H9 (cell line): ENCODE data around the gene RAB33A. TPM values are rescaled to one million over a fixed set of nuclear protein-coding genes. Genes with fewer than 3 reads are reported as not detected.

Experiments used
- DNase-seq: peaks from one replicate; pipeline ENCODE4 v3.0.0-alpha.2; 2017
- H2AFZ ChIP-seq: one replicate; pipeline ENCODE4 v1.6.1; 2013; ENCODE audit warnings: mild to moderate bottlenecking, low read length, control low read depth, moderate library complexity
- H2AK5ac ChIP-seq: 2 replicates; pipeline ENCODE4 v1.6.1; 2013; ENCODE audit warnings: low read length, control low read depth, mixed read lengths; ENCODE audit not compliant: insufficient read length
- H2BK120ac ChIP-seq: one replicate; pipeline ENCODE4 v1.6.1; 2013; ENCODE audit warnings: low read depth, mild to moderate bottlenecking, low read length, control low read depth, inconsistent platforms; ENCODE audit not compliant: poor library complexity, severe bottlenecking
- H2BK12ac ChIP-seq: 2 replicates; pipeline ENCODE4 v1.6.1; 2013; ENCODE audit warnings: low read length, control low read depth, mixed read lengths, low read depth; ENCODE audit not compliant: insufficient read length
- H2BK15ac ChIP-seq: 2 replicates; pipeline ENCODE4 v1.6.1; 2013; ENCODE audit warnings: low read depth, low read length, control low read depth
- H2BK20ac ChIP-seq: one replicate; pipeline ENCODE4 v1.6.1; 2013; ENCODE audit warnings: low read depth, mild to moderate bottlenecking, low read length, control low read depth, inconsistent platforms; ENCODE audit not compliant: poor library complexity, severe bottlenecking
- H2BK5ac ChIP-seq: 2 replicates; pipeline ENCODE4 v1.6.1; 2013; ENCODE audit warnings: low read length, control low read depth, mixed read lengths; ENCODE audit not compliant: insufficient read length
- H3K14ac ChIP-seq: 2 replicates; pipeline ENCODE4 v1.6.1; 2013; ENCODE audit warnings: low read length, control low read depth; ENCODE audit not compliant: insufficient read depth
- H3K18ac ChIP-seq: 2 replicates; pipeline ENCODE4 v1.6.1; 2013; ENCODE audit warnings: low read depth, mild to moderate bottlenecking, mixed read lengths, low read length, control low read depth; ENCODE audit not compliant: insufficient read length
- H3K23ac ChIP-seq: 2 replicates; pipeline ENCODE4 v1.6.1; 2013; ENCODE audit warnings: low read length, control low read depth, mixed read lengths, low read depth; ENCODE audit not compliant: insufficient read length
- H3K23me2 ChIP-seq: 2 replicates; pipeline ENCODE4 v1.6.1; 2013; ENCODE audit warnings: low read depth, mild to moderate bottlenecking, mixed read lengths, low read length, control low read depth; ENCODE audit not compliant: insufficient read length, poor library complexity, severe bottlenecking
- H3K27ac ChIP-seq: 2 replicates; pipeline ENCODE4 v1.5.1; 2013; ENCODE audit warnings: low read length, control low read depth, mixed read lengths, low read depth; ENCODE audit not compliant: insufficient read length
- H3K27me3 ChIP-seq: 2 replicates; pipeline ENCODE4 v1.6.1; 2013; ENCODE audit warnings: low read length, control low read depth, inconsistent platforms; ENCODE audit not compliant: insufficient read depth
- H3K4ac ChIP-seq: 2 replicates; pipeline ENCODE4 v1.6.1; 2013; ENCODE audit warnings: low read depth, mild to moderate bottlenecking, control low read depth, inconsistent platforms, low read length, moderate library complexity
- H3K4me1 ChIP-seq: 2 replicates; pipeline ENCODE4 v1.6.1; 2013; ENCODE audit warnings: low read length, control low read depth, inconsistent platforms; ENCODE audit not compliant: insufficient read depth
- H3K4me2 ChIP-seq: 2 replicates; pipeline ENCODE4 v1.6.1; 2013; ENCODE audit warnings: low read length, control low read depth, mixed read lengths; ENCODE audit not compliant: insufficient read length, insufficient read depth
- H3K56ac ChIP-seq: 2 replicates; pipeline ENCODE4 v1.6.1; 2013; ENCODE audit warnings: low read depth, mild to moderate bottlenecking, mixed read lengths, low read length, control low read depth; ENCODE audit not compliant: insufficient read length
- H3K79me1 ChIP-seq: 2 replicates; pipeline ENCODE4 v1.6.1; 2013; ENCODE audit warnings: low read depth, mild to moderate bottlenecking, moderate library complexity, low read length, control low read depth, inconsistent platforms; ENCODE audit not compliant: insufficient read depth, poor library complexity, severe bottlenecking
- H3K79me2 ChIP-seq: 2 replicates; pipeline ENCODE4 v1.6.1; 2013; ENCODE audit warnings: low read length, control low read depth, inconsistent platforms; ENCODE audit not compliant: insufficient read depth
- H3K9ac ChIP-seq: 2 replicates; pipeline ENCODE4 v1.6.1; 2013; ENCODE audit warnings: low read length, control low read depth, mixed read lengths; ENCODE audit not compliant: insufficient read length; ENCODE audit errors: extremely low read depth
- H3K9me3 ChIP-seq: one replicate; pipeline ENCODE4 v1.6.1; 2013; ENCODE audit warnings: low read depth, low read length, inconsistent platforms; ENCODE audit not compliant: control insufficient read depth
- H3T11ph ChIP-seq: one replicate; pipeline ENCODE4 v1.6.1; 2013; ENCODE audit warnings: mild to moderate bottlenecking, low read length, control low read depth, inconsistent platforms
- H4K20me1 ChIP-seq: one replicate; pipeline ENCODE4 v1.6.1; 2013; ENCODE audit not compliant: control insufficient read depth, insufficient read length, insufficient read depth
- H4K5ac ChIP-seq: 2 replicates; pipeline ENCODE4 v1.6.1; 2013; ENCODE audit warnings: low read depth, mild to moderate bottlenecking, mixed read lengths, low read length, control low read depth; ENCODE audit not compliant: insufficient read length
- H4K8ac ChIP-seq: replicated peaks from 2 replicates; pipeline ENCODE4 v1.6.1; 2013; ENCODE audit warnings: low read length, control low read depth, mixed read lengths, low read depth; ENCODE audit not compliant: insufficient read length
- H4K91ac ChIP-seq: 2 replicates; pipeline ENCODE4 v1.6.1; 2013; ENCODE audit warnings: low read depth, mild to moderate bottlenecking, moderate library complexity, mixed read lengths, low read length, control low read depth; ENCODE audit not compliant: insufficient read length
- H3K27ac Mint-ChIP-seq, 3 experiments: 2 replicates in 2 of 3; 3 replicates in 1 of 3; pipeline ENCODE4 v1.8.0; 2020 to 2021; ENCODE audit warnings: mixed read lengths in 3 of 3, mild to moderate bottlenecking in 1 of 3, moderate library complexity in 1 of 3
- H3K27me3 Mint-ChIP-seq: 2 replicates; pipeline ENCODE4 v1.8.0; 2021; ENCODE audit warnings: low read depth, mild to moderate bottlenecking, moderate library complexity, mixed read lengths
- H3K36me3 Mint-ChIP-seq, 3 experiments: 2 replicates in 2 of 3; 3 replicates in 1 of 3; pipeline ENCODE4 v1.8.0; 2020 to 2021; ENCODE audit warnings: low read depth in 3 of 3, mixed read lengths in 3 of 3; ENCODE audit not compliant: insufficient read depth in 1 of 3
- H3K4me1 Mint-ChIP-seq, 2 experiments: 2 replicates each; pipeline ENCODE4 v1.8.0; 2020; ENCODE audit warnings: mixed read lengths in 2 of 2
- H3K4me3 Mint-ChIP-seq, 2 experiments: 2 replicates in 1 of 2; 3 replicates in 1 of 2; pipeline ENCODE4 v1.8.0; 2020 to 2021; ENCODE audit warnings: mild to moderate bottlenecking in 2 of 2, mixed read lengths in 2 of 2, moderate library complexity in 1 of 2
- H3K9me3 Mint-ChIP-seq, 2 experiments: 2 replicates in 1 of 2; 3 replicates in 1 of 2; pipeline ENCODE4 v1.8.0; 2020; ENCODE audit warnings: mild to moderate bottlenecking in 2 of 2, mixed read lengths in 2 of 2, moderate library complexity in 1 of 2
- WGBS: extraction: QIAGEN DNeasy Blood & Tissue Kit; methylation state at CpG from one replicate; pipeline ENCODE4 v1.1.7; 2013; ENCODE audit warnings: missing lambda C conversion rate, low lambda C conversion rate, mixed read lengths; ENCODE audit not compliant: insufficient read length; ENCODE audit errors: extremely low coverage; 5-methylcytosine and 5-hydroxymethylcytosine counted together
- total RNA-seq: library from RNA; stranded (reverse); gene quantifications from 2 replicates; pipeline ENCODE4 v1.2.1, GENCODE V29; 2021
- TF ChIP-seq, protein P1 (sequence below): fragments of 200-600 bp; sonication (generic); conservative IDR thresholded peaks from 3 replicates; pipeline ENCODE4 v1.8.0; 2021; ENCODE audit warnings: antibody characterized with exemption, mild to moderate bottlenecking

The RAB33A gene
- total RNA-seq, 1 experiment from 2014 or later: 0.59 TPM

DNA sequence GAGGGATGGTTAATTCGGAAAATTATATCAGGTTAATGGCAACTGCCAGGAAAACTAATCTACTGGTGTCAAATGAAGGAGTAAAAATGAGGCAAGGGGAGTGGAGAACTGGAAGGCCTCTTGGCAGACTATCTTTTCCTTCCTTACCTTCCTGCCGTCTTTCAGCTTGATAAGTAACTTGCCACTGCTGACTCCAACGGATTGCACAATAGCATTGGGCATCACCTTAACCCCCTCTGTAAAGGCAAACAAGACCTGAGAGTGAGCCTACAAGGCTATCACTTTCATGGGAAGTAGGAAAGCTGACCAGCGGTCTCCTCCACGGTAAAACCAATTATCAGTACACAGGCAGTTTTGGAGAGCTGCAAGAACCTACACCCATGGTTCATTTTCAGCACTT, 35.3 kb upstream of the RAB33A start:
- TF ChIP-seq, protein P1, sequence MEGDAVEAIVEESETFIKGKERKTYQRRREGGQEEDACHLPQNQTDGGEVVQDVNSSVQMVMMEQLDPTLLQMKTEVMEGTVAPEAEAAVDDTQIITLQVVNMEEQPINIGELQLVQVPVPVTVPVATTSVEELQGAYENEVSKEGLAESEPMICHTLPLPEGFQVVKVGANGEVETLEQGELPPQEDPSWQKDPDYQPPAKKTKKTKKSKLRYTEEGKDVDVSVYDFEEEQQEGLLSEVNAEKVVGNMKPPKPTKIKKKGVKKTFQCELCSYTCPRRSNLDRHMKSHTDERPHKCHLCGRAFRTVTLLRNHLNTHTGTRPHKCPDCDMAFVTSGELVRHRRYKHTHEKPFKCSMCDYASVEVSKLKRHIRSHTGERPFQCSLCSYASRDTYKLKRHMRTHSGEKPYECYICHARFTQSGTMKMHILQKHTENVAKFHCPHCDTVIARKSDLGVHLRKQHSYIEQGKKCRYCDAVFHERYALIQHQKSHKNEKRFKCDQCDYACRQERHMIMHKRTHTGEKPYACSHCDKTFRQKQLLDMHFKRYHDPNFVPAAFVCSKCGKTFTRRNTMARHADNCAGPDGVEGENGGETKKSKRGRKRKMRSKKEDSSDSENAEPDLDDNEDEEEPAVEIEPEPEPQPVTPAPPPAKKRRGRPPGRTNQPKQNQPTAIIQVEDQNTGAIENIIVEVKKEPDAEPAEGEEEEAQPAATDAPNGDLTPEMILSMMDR: no peak

More for the DNA sequence above, 35.3 kb upstream of the RAB33A start:
- no peak overlapping the region for H3K14ac ChIP-seq
- no peak overlapping the region for H4K8ac ChIP-seq
- H3T11ph ChIP-seq: no peak overlapping the region
- no peak overlapping the region for H2AK5ac ChIP-seq
- no peak overlapping the region for H2BK20ac ChIP-seq
- H4K5ac ChIP-seq: no peak overlapping the region
- H3K18ac ChIP-seq: no peak overlapping the region
- no peak overlapping the region for H2BK5ac ChIP-seq
- Mint-ChIP-seq H3K9me3 (peaks cover 0 to 61% of the 10 kb centered on the region in 2 experiments; a peak in 2 of 5 replicates), H3K27ac (no peak overlapping the region), H3K27me3 (peaks cover 14% of the 10 kb centered on the region), H3K4me3 (no peak overlapping the region), H3K4me1 (peaks cover 6 to 13% of the 10 kb centered on the region in 2 experiments), H3K36me3 (peaks cover 22 to 64% (median 44%) of the 10 kb centered on the region in 3 experiments; a peak in 6 of 7 replicates)
- no peaks in the 10 kb centered on the region for H4K20me1 ChIP-seq
- no peak overlapping the region for H2BK15ac ChIP-seq
- no peak overlapping the region for H2BK12ac ChIP-seq
- H3K27ac ChIP-seq: no peak overlapping the region
- DNase-seq: no peak
- H3K79me2 ChIP-seq: no peaks in the 10 kb centered on the region
- no peak overlapping the region for H3K4ac ChIP-seq
- no peaks in the 10 kb centered on the region for H3K79me1 ChIP-seq
- H3K23me2 ChIP-seq: no peaks in the 10 kb centered on the region
- H2BK120ac ChIP-seq: no peak overlapping the region
- H2AFZ ChIP-seq: no peak overlapping the region
- no peak overlapping the region for H3K4me2 ChIP-seq
- no peak overlapping the region for H3K56ac ChIP-seq
- H4K91ac ChIP-seq: no peak overlapping the region
- no peak overlapping the region for H3K23ac ChIP-seq
- no CpG with 5 or more reads among the region's 5 CpGs for WGBS
- no peaks in the 10 kb centered on the region for H3K4me1 ChIP-seq
- no peak overlapping the region for H3K9ac ChIP-seq
- peaks cover 17% of the 10 kb centered on the region for H3K9me3 ChIP-seq
- no peaks in the 10 kb centered on the region for H3K27me3 ChIP-seq
